IMR-90 (cell line): ENCODE data around the gene MB. TPM values are rescaled to one million over a fixed set of nuclear protein-coding genes. Genes with fewer than 3 reads are reported as not detected.

Experiments
- ATAC-seq: fragments of 200-7000 bp; cut with Tn5 transposase; 2 replicates; pipeline ENCODE4 v1.9.1; 2020; ENCODE audit warnings: low read depth, mild to moderate bottlenecking, moderate library complexity
- Bru-seq: library from RNA; stranded (reverse); fragments of 400-500 nt; gene quantifications from one replicate; lab custom pipeline; 2021; lab: Mats Ljungman, UMichigan
- BruChase-seq, 2 experiments: library from RNA; stranded (reverse); fragments of 400-500 nt; gene quantifications; one replicate each; lab custom pipeline; 2021; lab: Mats Ljungman, UMichigan
- BruUV-seq: library from RNA; stranded (reverse); fragments of 400-500 nt; replicated peaks from 2 replicates; lab custom pipeline; 2021; lab: Mats Ljungman, UMichigan
- CTCF ChIA-PET: fragments of 300-600 bp; formaldehyde crosslinking; extraction: SDS; loops from one replicate; lab custom pipeline; 2021; ENCODE audit warnings: antibody characterized with exemption; lab: Yijun Ruan, JAX
- POLR2A ChIA-PET: fragments of 300-600 bp; sonication (Branson Sonifier 250); formaldehyde crosslinking; loops from one replicate; lab custom pipeline; 2022; ENCODE audit warnings: antibody characterized with exemption; ENCODE audit not compliant: unreplicated experiment; lab: Charles Lee
- DNase-seq: peaks from one replicate; pipeline ENCODE4 v3.0.0; 2013
- H2AFZ ChIP-seq: replicated peaks from 2 replicates; pipeline ENCODE3; 2013; ENCODE audit warnings: low read length, mild to moderate bottlenecking; ENCODE audit not compliant: poor library complexity
- H2AK5ac ChIP-seq: 2 replicates; pipeline ENCODE4 v1.6.1; 2013; ENCODE audit warnings: low read depth, low read length, inconsistent platforms
- H2AK9ac ChIP-seq: replicated peaks from 2 replicates; pipeline ENCODE3; 2013; ENCODE audit warnings: mild to moderate bottlenecking, low read depth, low read length, moderate library complexity; ENCODE audit not compliant: poor library complexity
- H2BK120ac ChIP-seq: 2 replicates; pipeline ENCODE4 v1.6.1; 2013; ENCODE audit warnings: low read depth, low read length, inconsistent platforms
- H2BK15ac ChIP-seq: 3 replicates; pipeline ENCODE4 v1.6.1; 2013; ENCODE audit warnings: low read depth, low read length, inconsistent platforms
- H2BK20ac ChIP-seq: 2 replicates; pipeline ENCODE4 v1.6.1; 2013; ENCODE audit warnings: low read depth, mild to moderate bottlenecking, inconsistent platforms, low read length, moderate library complexity
- H2BK5ac ChIP-seq: 2 replicates; pipeline ENCODE4 v1.6.1; 2013; ENCODE audit warnings: mild to moderate bottlenecking, low read depth, low read length, inconsistent platforms; ENCODE audit not compliant: poor library complexity, severe bottlenecking
- H3K14ac ChIP-seq: replicated peaks from 2 replicates; pipeline ENCODE4 v1.6.1; 2013; ENCODE audit warnings: low read depth, low read length, inconsistent platforms
- H3K18ac ChIP-seq: 2 replicates; pipeline ENCODE4 v1.6.1; 2013; ENCODE audit warnings: low read depth, low read length, control low read depth
- H3K23ac ChIP-seq: 2 replicates; pipeline ENCODE4 v1.6.1; 2013; ENCODE audit warnings: low read depth, low read length, inconsistent platforms
- H3K27ac ChIP-seq: 2 replicates; pipeline ENCODE4 v1.5.1; 2013; ENCODE audit warnings: mild to moderate bottlenecking, control low read depth, low read length; ENCODE audit not compliant: insufficient read depth
- H3K27me3 ChIP-seq: 2 replicates; pipeline ENCODE4 v1.6.1; 2013; ENCODE audit warnings: low read length; ENCODE audit not compliant: control insufficient read depth, insufficient read depth
- H3K36me3 ChIP-seq: 2 replicates; pipeline ENCODE4 v1.6.1; 2013; ENCODE audit warnings: low read length, mixed read lengths; ENCODE audit not compliant: control insufficient read depth, insufficient read depth
- H3K4ac ChIP-seq: 2 replicates; pipeline ENCODE4 v1.6.1; 2013; ENCODE audit warnings: low read depth, low read length, inconsistent platforms
- H3K4me1 ChIP-seq: 2 replicates; pipeline ENCODE4 v1.6.1; 2013; ENCODE audit warnings: low read length, mixed read lengths; ENCODE audit not compliant: control insufficient read depth, insufficient read depth
- H3K4me2 ChIP-seq: 2 replicates; pipeline ENCODE4 v1.6.1; 2013; ENCODE audit warnings: low read depth, mild to moderate bottlenecking, control low read depth, low read length, moderate library complexity
- H3K4me3 ChIP-seq: 2 replicates; pipeline ENCODE4 v1.5.1; 2013; ENCODE audit warnings: low read depth, mild to moderate bottlenecking, control low read depth, low read length, moderate library complexity; ENCODE audit not compliant: insufficient read depth
- H3K56ac ChIP-seq: 2 replicates; pipeline ENCODE4 v1.6.1; 2013; ENCODE audit warnings: low read length, inconsistent platforms; ENCODE audit not compliant: insufficient read depth; ENCODE audit errors: extremely low read depth
- H3K79me1 ChIP-seq, 2 experiments: 2 replicates each; pipeline ENCODE4 v1.6.1; 2013; ENCODE audit warnings: low read length in 2 of 2, inconsistent platforms in 1 of 2, low read depth in 1 of 2
- H3K9ac ChIP-seq: 2 replicates; pipeline ENCODE4 v1.6.1; 2013; ENCODE audit warnings: low read depth, low read length, control low read depth
- H3K9me1 ChIP-seq: 2 replicates; pipeline ENCODE4 v1.6.1; 2013; ENCODE audit warnings: low read length, inconsistent platforms; ENCODE audit not compliant: insufficient read depth
- H3K9me3 ChIP-seq: 2 replicates; pipeline ENCODE4 v1.6.1; 2013; ENCODE audit warnings: low read length; ENCODE audit not compliant: control insufficient read depth, insufficient read depth
- H4K20me1 ChIP-seq: 2 replicates; pipeline ENCODE4 v1.6.1; 2013; ENCODE audit warnings: low read length, inconsistent platforms; ENCODE audit not compliant: insufficient read depth
- H4K5ac ChIP-seq: 2 replicates; pipeline ENCODE4 v1.6.1; 2013; ENCODE audit warnings: mild to moderate bottlenecking, low read depth, low read length, control low read depth
- H4K8ac ChIP-seq, 2 experiments: 2 replicates each; pipeline ENCODE4 v1.6.1; 2013; ENCODE audit warnings: low read depth in 2 of 2, low read length in 2 of 2, control low read depth in 1 of 2, inconsistent platforms in 1 of 2
- H4K91ac ChIP-seq: 2 replicates; pipeline ENCODE4 v1.6.1; 2013; ENCODE audit warnings: low read depth, low read length, inconsistent platforms; ENCODE audit not compliant: insufficient read depth
- BHLHE40 ChIP-seq: fragments of 150-350 bp; IDR thresholded peaks from 2 replicates; pipeline ENCODE4 v1.6.1; 2016; ENCODE audit warnings: mild to moderate bottlenecking, low read depth, low read length
- CEBPB ChIP-seq: IDR thresholded peaks from 2 replicates; pipeline ENCODE4 v1.6.1; 2012; ENCODE audit warnings: low read depth, low read length, improper control_type of control experiment
- CHD1 ChIP-seq: IDR thresholded peaks from 2 replicates; pipeline ENCODE4 v1.6.1; 2012; ENCODE audit warnings: low read depth, low read length, improper control_type of control experiment
- MXI1 ChIP-seq: IDR thresholded peaks from 2 replicates; pipeline ENCODE4 v1.6.1; 2012; ENCODE audit warnings: low read depth, mild to moderate bottlenecking, low read length, moderate library complexity, borderline replicate concordance
- RAD21 ChIP-seq: IDR thresholded peaks from 2 replicates; pipeline ENCODE4 v1.6.1; 2012; ENCODE audit warnings: low read length, improper control_type of control experiment
- RCOR1 ChIP-seq: IDR thresholded peaks from 2 replicates; pipeline ENCODE4 v1.6.1; 2012; ENCODE audit warnings: mild to moderate bottlenecking, low read length, improper control_type of control experiment; ENCODE audit not compliant: insufficient replicate concordance
- SMC3 ChIP-seq: fragments of 150-350 bp; IDR thresholded peaks from 2 replicates; pipeline ENCODE4 v1.6.1; 2016; ENCODE audit warnings: low read depth, mild to moderate bottlenecking, antibody characterized with exemption, low read length, moderate library complexity
- WGBS, 2 experiments: methylation state at CpG; one replicate each; pipeline versions ENCODE4 v1.1.5 to v1.1.7; 2013; ENCODE audit warnings: missing lambda C conversion rate in 2 of 2; ENCODE audit not compliant: insufficient read length in 1 of 2; ENCODE audit errors: extremely low coverage in 2 of 2; 5-methylcytosine and 5-hydroxymethylcytosine counted together
- dilution Hi-C: fragments of 300-500 bp; cut with HindIII; formaldehyde crosslinking; loops from one replicate; pipeline ENCODE4 v1.14.3; 2018; ENCODE audit warnings: low sequenced_read_pairs; ENCODE audit not compliant: unreplicated experiment
- in situ Hi-C: fragments of 300-500 bp; cut with MboI; formaldehyde crosslinking; loops from 3 replicates; pipeline ENCODE4 v1.14.3; 2019; ENCODE audit warnings: low sequenced_read_pairs, inconsistent platforms, mixed read lengths
- intact Hi-C: fragments of 100-400 bp; cut with micrococcal nuclease; formaldehyde crosslinking; loops from 2 replicates; pipeline ENCODE4 v1.10.0; 2022
- long read RNA-seq: library from polyadenylated mRNA; unstranded; transcript quantifications from one replicate; pipeline ENCODE4 v2.0.0, GENCODE V29; 2021; ENCODE audit not compliant: unreplicated experiment
- polyA plus RNA-seq, 3 experiments: library from polyadenylated mRNA; depleted of rRNA; stranded (reverse); fragments of >200 nt; gene quantifications; 2 replicates each; pipeline ENCODE4 v1.2.3, GENCODE V29; 2012; ENCODE audit warnings: low replicate concordance in 1 of 3
- total RNA-seq: library from RNA; depleted of rRNA; stranded (reverse); fragments of >200 nt; gene quantifications from 2 replicates; pipeline ENCODE4 v1.2.3, GENCODE V29; 2012; rRNA removed
- TF ChIP-seq, protein P1 (sequence below): fragments of 150-350 bp; IDR thresholded peaks from 2 replicates; pipeline ENCODE4 v1.6.1; 2016; ENCODE audit warnings: low read depth, mild to moderate bottlenecking, low read length, moderate library complexity, borderline replicate concordance

Gene MB
- total RNA-seq (not detected in 2 replicates), polyA plus RNA-seq (2012; rRNA removed) (not detected in 2 replicates), Bru-seq, nascent RNA (percentile 9 among the genes with signal in this experiment), BruChase-seq, experiment 1, labeled RNA remaining after a 6-hour chase (percentile 15 among the genes with signal in this experiment), BruChase-seq, experiment 2, labeled RNA remaining after a 2-hour chase (percentile 9 among the genes with signal in this experiment)
- not detected in 2 replicates for polyA plus RNA-seq (2012; cell fraction: cytosol; rRNA removed)
- not detected in 2 replicates for polyA plus RNA-seq (2012; cell fraction: nucleus; rRNA removed; ENCODE audit: low replicate concordance)
- long read RNA-seq = 0 reads

DNA sequence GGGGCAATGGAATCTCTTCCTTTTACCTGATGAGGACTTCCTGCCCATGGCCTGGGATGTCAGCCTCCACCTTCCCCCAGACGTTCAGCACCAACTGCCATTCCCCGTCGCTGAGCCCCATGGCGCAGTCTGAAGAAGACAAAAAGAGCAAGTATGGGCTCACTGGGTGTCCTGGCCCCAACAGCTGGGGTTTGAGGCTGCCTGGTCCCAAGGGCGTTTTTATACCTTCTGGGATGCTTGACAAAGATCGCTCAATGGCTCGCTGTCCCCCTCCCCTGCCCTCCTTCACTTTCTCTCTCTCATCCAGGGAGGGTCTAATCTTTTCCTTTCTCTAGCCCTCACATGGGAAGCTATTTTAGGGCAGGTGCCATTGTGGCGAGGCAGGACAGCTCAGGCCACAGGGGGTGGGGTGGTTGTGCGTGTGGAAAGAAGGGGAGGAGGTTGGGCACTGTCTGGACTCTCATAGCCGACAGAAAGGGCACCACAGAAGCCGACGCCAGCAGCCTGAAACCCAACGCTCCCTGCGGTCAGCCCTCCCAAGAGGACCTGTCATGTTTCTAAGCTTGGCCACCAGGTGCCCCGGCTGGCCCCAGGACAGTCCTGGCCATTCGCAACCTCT is at the start of gene MB:
Gene MB, minus strand, starts transcription at position 193 of the 619 bp plus-strand sequence. Its CDS starts 72 bp downstream, at position 121.
- no peak within 1 kb of the TSS for H3K14ac ChIP-seq
- H3K79me1 ChIP-seq = no peaks in the 10 kb centered on the region
- ChIA-PET POLR2A (no interaction called here), CTCF (no interaction called here)
- intact Hi-C loops = no loop called here
- dilution Hi-C loops = no loop called here
- no peak within 1 kb of the TSS for H2BK20ac ChIP-seq
- no TSS peak for BruUV-seq
- no peaks in the 10 kb centered on the region for H4K20me1 ChIP-seq
- no peak within 1 kb of the TSS for H2AFZ ChIP-seq
- H4K91ac ChIP-seq = no peak within 1 kb of the TSS
- no peak within 1 kb of the TSS for H2BK5ac ChIP-seq
- in situ Hi-C loops = no loop called here
- no peak within 1 kb of the TSS for H3K23ac ChIP-seq
- no peak within 1 kb of the TSS for H3K4me2 ChIP-seq
- no peak within 1 kb of the TSS for H3K18ac ChIP-seq
- no peak within 1 kb of the TSS for H2AK5ac ChIP-seq
- no peak within 1 kb of the TSS for H3K56ac ChIP-seq
- H3K9ac ChIP-seq = no peak within 1 kb of the TSS
- 83% methylated on average over 10 of the region's 16 CpGs; no CpG with 5 or more reads in 1 of the 2 experiments for WGBS, 2 experiments
- no peaks in the 10 kb centered on the region for H3K9me3 ChIP-seq
- H3K9me1 ChIP-seq = peaks cover 3% of the 10 kb centered on the region; the same call in 1 of the 2 replicates
- no peaks in the 10 kb centered on the region for H3K36me3 ChIP-seq
- TF ChIP-seq BHLHE40 = no peak
- TF ChIP-seq SMC3 = no peak
- no peak for TF ChIP-seq RAD21
- no peak for TF ChIP-seq CEBPB
- no peak for TF ChIP-seq CHD1
- no peak for TF ChIP-seq MXI1
- TF ChIP-seq, protein P1, sequence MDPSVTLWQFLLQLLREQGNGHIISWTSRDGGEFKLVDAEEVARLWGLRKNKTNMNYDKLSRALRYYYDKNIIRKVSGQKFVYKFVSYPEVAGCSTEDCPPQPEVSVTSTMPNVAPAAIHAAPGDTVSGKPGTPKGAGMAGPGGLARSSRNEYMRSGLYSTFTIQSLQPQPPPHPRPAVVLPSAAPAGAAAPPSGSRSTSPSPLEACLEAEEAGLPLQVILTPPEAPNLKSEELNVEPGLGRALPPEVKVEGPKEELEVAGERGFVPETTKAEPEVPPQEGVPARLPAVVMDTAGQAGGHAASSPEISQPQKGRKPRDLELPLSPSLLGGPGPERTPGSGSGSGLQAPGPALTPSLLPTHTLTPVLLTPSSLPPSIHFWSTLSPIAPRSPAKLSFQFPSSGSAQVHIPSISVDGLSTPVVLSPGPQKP = no peak
- no peak for TF ChIP-seq RCOR1
- no peak within 1 kb of the TSS for H2BK120ac ChIP-seq
- H2BK15ac ChIP-seq = no peak within 1 kb of the TSS
- H3K27me3 ChIP-seq = peaks cover 16% of the 10 kb centered on the region
- H3K4me3 ChIP-seq = no peak within 1 kb of the TSS
- ATAC-seq (no peak), DNase-seq (no peak)
- H2AK9ac ChIP-seq = no peak within 1 kb of the TSS
- peaks cover under 1% of the 10 kb centered on the region; the same call in 1 of the 2 replicates for H3K4me1 ChIP-seq
- no peak within 1 kb of the TSS for H4K5ac ChIP-seq
- no peak within 1 kb of the TSS for H3K27ac ChIP-seq
- H4K8ac ChIP-seq = no peak within 1 kb of the TSS
- H3K4ac ChIP-seq = no peak within 1 kb of the TSS
